ENCODE data around the gene CYP11A1. TPM values are rescaled to one million over a fixed set of nuclear protein-coding genes. Genes with fewer than 3 reads are reported as not detected.
"Not testable (repeated sequence)": the region's sequence is repeated elsewhere in the genome, so short reads cannot be mapped to it uniquely, and the experiment has no call there.

CYP11A1 gene
- total RNA-seq, 4 donors from 2014 or later = 0.47 to 1.4 (median 0.53) TPM; not detected in 1

- Histone ChIP-seq H3K4me1 (peaks cover 14% of the 10 kb centered on the region), H3K27ac (no peak overlapping the region), H3K27me3 (peaks cover 32% of the 10 kb centered on the region), H3K9me3 (no peaks in the 10 kb centered on the region), H3K4me3 (no peak overlapping the region), H3K36me3 (no peaks in the 10 kb centered on the region)
- 98% methylated on average over 3 of the region's 3 CpGs for WGBS
- peak in 1 of 2 donors; percentile 24 for DNase-seq (ENCODE audit: low spot score in 2 of 2)
- no peak for TF ChIP-seq POLR2A (IDR thresholded peaks at IDR 0.05)
- no peak for TF ChIP-seq EP300 (IDR thresholded peaks at IDR 0.05)
- no peak for TF ChIP-seq POLR2AphosphoS5 (IDR thresholded peaks at IDR 0.05)
- no peak for TF ChIP-seq CTCF (IDR thresholded peaks at IDR 0.05)
These were observed 675 bp upstream of the CYP11A1 start for GRCh38 chr15:74368121-74368520.

GRCh38 chr15:74365598-74366445 lies 1.6 kb downstream of the CYP11A1 start:
- TF ChIP-seq POLR2AphosphoS5 (IDR thresholded peaks at IDR 0.05) (no peak), POLR2A (IDR thresholded peaks at IDR 0.05) (no peak), CTCF (IDR thresholded peaks at IDR 0.05) (no peak), EP300 (IDR thresholded peaks at IDR 0.05) (no peak)
- Histone ChIP-seq H3K9me3 (no peaks in the 10 kb centered on the region), H3K27me3 (peaks cover 32% of the 10 kb centered on the region), H3K4me1 (peaks cover 14% of the 10 kb centered on the region), H3K4me3 (peak overlapping the region; percentile 63), H3K36me3 (no peaks in the 10 kb centered on the region), H3K27ac (peak overlapping the region; percentile 49)
- DNase-seq (ENCODE audit: low spot score in 2 of 2) = peak in 1 of 2 donors; percentile 72
- 9% methylated on average over 36 of the region's 75 CpGs for WGBS

- WGBS = 88% methylated on average over 12 of the region's 12 CpGs
- peak overlapping the region; percentile 49 for H3K27ac ChIP-seq
- no peak for TF ChIP-seq POLR2AphosphoS5 (IDR thresholded peaks at IDR 0.05)
- TF ChIP-seq POLR2A (IDR thresholded peaks at IDR 0.05) = no peak
- no peak for TF ChIP-seq CTCF (IDR thresholded peaks at IDR 0.05)
- no peak for TF ChIP-seq EP300 (IDR thresholded peaks at IDR 0.05)
- DNase-seq (ENCODE audit: low spot score in 2 of 2) = peak in 1 of 2 donors; percentile 46
- peaks cover 32% of the 10 kb centered on the region for H3K27me3 ChIP-seq
- H3K36me3 ChIP-seq = no peaks in the 10 kb centered on the region
- no peaks in the 10 kb centered on the region for H3K9me3 ChIP-seq
- peak overlapping the region; percentile 63 for H3K4me3 ChIP-seq
- peaks cover 14% of the 10 kb centered on the region for H3K4me1 ChIP-seq
These were observed 2.4 kb downstream of the CYP11A1 start for GRCh38 chr15:74364936-74365597.

- H3K27ac ChIP-seq = no peak overlapping the region
- DNase-seq (ENCODE audit: low spot score in 2 of 2) = no peak
- no peaks in the 10 kb centered on the region for H3K9me3 ChIP-seq
- no peaks in the 10 kb centered on the region for H3K36me3 ChIP-seq
- 92% methylated on average over 1 of the region's 1 CpG for WGBS
- H3K4me3 ChIP-seq = no peak overlapping the region
- H3K27me3 ChIP-seq = peaks cover 29% of the 10 kb centered on the region
- peaks cover 14% of the 10 kb centered on the region for H3K4me1 ChIP-seq
- TF ChIP-seq POLR2AphosphoS5 (IDR thresholded peaks at IDR 0.05) (no peak), POLR2A (IDR thresholded peaks at IDR 0.05) (no peak), EP300 (IDR thresholded peaks at IDR 0.05) (no peak), CTCF (IDR thresholded peaks at IDR 0.05) (no peak)
These were observed 5.0 kb downstream of the CYP11A1 start for GRCh38 chr15:74362482-74362881.

GRCh38 chr15:74360855-74361254 lies 6.6 kb downstream of the CYP11A1 start:
- H3K9me3 ChIP-seq; DNase-seq (ENCODE audit: low spot score in 2 of 2); H3K4me3 ChIP-seq; H3K4me1 ChIP-seq; H3K27ac ChIP-seq; H3K36me3 ChIP-seq: not testable (repeated sequence)
- peaks cover 18% of the 10 kb centered on the region for H3K27me3 ChIP-seq
- 27% methylated on average over 1 of the region's 1 CpG for WGBS

- H3K4me1 ChIP-seq, H3K36me3 ChIP-seq, H3K27me3 ChIP-seq, H3K4me3 ChIP-seq, H3K9me3 ChIP-seq, H3K27ac ChIP-seq: not testable (repeated sequence)
- 77% methylated on average over 6 of the region's 6 CpGs for WGBS
- DNase-seq (ENCODE audit: low spot score in 2 of 2) = peak in 1 of 2 donors; percentile 1
These were observed 8.1 kb downstream of the CYP11A1 start for GRCh38 chr15:74359376-74359775.

GRCh38 chr15:74357514-74357913 lies 9.9 kb downstream of the CYP11A1 start:
- not testable (repeated sequence) for H3K4me1 ChIP-seq, H3K27me3 ChIP-seq, H3K27ac ChIP-seq, H3K9me3 ChIP-seq, H3K4me3 ChIP-seq, H3K36me3 ChIP-seq
- 93% methylated on average over 7 of the region's 7 CpGs for WGBS
- peak in 1 of 2 donors; percentile 31 for DNase-seq (ENCODE audit: low spot score in 2 of 2)

- H3K4me1 ChIP-seq, H3K4me3 ChIP-seq, H3K36me3 ChIP-seq, H3K27ac ChIP-seq, H3K9me3 ChIP-seq, H3K27me3 ChIP-seq: not testable (repeated sequence)
- peak in 1 of 2 donors; percentile 26 for DNase-seq (ENCODE audit: low spot score in 2 of 2)
- WGBS = 93% methylated on average over 6 of the region's 6 CpGs
These were observed 11.4 kb downstream of the CYP11A1 start for GRCh38 chr15:74356050-74356449.

GRCh38 chr15:74353992-74354391 lies 13.5 kb downstream of the CYP11A1 start:
- H3K4me3 ChIP-seq; DNase-seq (ENCODE audit: low spot score in 2 of 2); H3K4me1 ChIP-seq; H3K36me3 ChIP-seq; H3K9me3 ChIP-seq; H3K27ac ChIP-seq; H3K27me3 ChIP-seq: not testable (repeated sequence)
- 92% methylated on average over 2 of the region's 2 CpGs for WGBS

Data from suprapubic skin (tissue), 4 donors.